Measurements from ENCODE around the gene BIN2.
"Not testable (repeated sequence)": the region's sequence is repeated elsewhere in the genome, so short reads cannot be mapped to it uniquely, and the experiment has no call there.

Gene BIN2

DNA sequence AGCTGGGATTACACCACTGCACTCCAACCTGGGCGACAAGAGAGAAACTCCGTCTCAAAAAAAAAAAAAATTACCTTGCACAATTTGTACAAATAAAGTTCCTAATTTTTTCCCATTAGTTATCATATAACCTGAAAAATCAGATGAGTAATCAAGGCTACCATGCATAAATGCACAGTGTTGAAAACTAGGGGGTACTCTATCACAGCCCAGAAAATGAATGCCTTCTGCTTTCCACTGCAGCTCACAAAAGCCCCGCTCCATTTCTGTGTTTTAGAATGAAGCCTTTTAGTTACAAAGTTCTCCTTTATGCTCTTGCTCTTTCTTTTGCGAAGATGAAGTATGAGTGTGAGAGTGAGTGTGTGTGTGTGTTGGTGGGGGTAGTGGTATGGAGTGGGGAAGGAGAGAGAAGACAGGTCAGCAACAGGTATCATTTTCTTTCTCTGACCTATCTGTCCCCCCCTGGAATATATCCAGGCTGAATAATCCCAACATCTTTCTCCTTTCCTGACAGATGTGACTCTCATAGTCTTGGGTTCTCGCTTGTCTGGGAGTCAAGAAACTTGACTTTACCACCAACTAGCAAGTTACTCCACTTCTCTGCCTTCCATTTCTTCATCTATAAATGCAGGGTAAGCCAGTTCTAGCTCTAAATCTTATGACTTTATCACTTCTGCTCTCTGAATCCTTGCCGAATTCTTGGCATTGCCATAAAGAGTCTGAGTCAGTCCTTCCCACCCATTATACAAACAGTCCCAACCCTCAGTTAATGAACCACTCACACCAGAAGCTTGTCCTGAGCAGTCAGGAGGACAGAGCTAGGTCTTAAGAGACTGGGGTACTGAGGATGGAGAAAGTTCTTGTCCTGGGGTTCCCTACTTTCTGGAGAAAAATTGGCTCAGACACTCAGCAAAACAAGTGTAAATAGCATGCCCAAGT is 16.1 kb downstream of the BIN2 start:
- DNase-seq = no peak

DNA sequence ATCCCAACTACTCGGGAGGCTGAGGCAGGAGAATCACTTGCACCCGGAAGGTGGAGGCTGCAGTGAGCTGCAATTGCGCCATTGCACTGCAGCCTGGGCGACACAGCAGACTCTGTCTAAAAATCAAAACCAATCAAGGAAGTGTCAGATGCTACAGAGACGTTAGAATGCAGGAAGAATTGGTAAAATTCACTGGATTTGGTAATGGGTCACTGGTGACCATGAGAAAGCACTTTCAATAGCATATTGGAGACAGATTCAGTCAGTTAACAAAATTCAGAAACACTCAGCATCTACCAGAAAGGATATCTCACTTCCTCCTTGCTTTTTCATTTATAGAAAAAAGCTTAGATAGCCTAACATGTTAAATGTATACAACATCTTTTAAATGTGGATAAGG is 17.5 kb downstream of the BIN2 start:
- no peak for DNase-seq

- not testable (repeated sequence) for DNase-seq
These were observed 23.2 kb downstream of the BIN2 start for GRCh38 chr12:51300768-51301167.

- DNase-seq = no peak
These were observed 28.3 kb downstream of the BIN2 start for GRCh38 chr12:51295651-51296050.

- not testable (repeated sequence) for DNase-seq
These were observed 29.9 kb downstream of the BIN2 start for GRCh38 chr12:51294097-51294496.

DNA sequence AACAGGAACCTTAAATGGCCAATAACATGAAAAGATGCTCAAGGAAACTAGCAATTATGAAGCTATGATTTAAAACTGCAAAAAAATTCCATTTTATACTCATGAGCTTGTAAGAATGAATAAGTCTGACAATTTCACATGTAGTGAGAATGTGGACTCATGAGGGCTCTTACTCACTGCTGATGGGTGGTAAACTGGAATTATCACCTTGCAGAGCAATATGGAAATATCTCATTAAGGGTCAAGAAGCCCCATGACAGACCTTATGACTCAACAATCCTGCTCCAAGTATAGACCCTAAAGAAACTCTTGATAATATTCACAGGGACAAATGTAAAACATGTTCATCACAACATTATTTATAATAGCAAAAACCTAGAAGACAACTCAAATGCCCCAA is 30.3 kb downstream of the BIN2 start:
- no peak for DNase-seq

GRCh38 chr12:51291603-51292513 is 32.1 kb downstream of the BIN2 start:
- DNase-seq = not testable (repeated sequence)

GRCh38 chr12:51285843-51286242 is 38.1 kb downstream of the BIN2 start:
- no peak for DNase-seq

- no peak for DNase-seq
These were observed 42.6 kb downstream of the BIN2 start for GRCh38 chr12:51281202-51281924.

GRCh38 chr12:51275088-51275487 is 48.9 kb downstream of the BIN2 start:
- no peak for DNase-seq

DNA sequence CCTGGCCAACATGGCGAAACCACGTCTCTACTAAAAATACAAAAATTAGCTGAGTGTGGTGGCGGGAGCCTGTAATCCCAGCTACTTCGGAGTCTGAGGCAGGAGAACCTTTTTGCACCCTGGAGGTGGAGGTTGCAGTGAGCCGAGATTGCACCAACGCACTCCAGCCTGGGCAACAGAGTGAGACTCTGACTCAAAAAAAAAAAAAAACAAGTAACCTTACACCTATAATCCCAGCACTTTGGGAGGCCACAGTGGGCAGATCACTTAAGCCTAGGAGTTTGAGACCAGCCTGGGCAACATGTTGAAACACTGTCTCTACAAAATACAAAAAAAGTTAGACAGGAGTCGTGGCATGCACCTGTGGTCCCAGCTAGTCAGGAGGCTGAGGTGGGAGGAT is 51.2 kb downstream of the BIN2 start:
- DNase-seq = not testable (repeated sequence)

DNA sequence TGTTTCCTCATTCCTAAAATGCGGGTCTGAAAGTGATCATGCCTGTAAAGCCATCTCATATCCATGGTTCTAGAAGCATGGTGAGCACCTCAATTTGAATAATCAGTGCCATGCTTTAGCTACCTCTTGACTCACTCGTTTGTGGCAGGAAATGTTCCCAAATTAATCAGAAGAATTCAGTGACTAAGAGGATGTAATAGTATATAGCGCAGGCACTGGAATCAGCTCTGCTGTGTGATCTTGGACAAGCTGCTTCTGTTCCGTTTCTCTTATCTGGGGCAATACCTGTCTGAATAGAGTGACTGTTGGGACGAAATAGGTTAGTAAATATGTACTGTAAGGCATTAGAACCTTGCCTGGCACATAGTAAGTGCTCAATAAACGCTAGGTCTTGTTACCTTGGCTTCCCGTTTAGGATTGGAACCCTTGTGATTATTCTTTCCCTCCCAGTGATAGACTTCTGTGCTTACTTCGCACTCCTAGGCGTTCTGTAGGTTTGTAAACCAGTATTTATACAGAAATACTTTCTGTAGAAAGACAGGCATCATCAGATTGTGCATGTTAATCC is 52.9 kb downstream of the BIN2 start:
- no peak for DNase-seq

- DNase-seq = peak; percentile 22 to 49
These were observed 53.7 kb downstream of the BIN2 start, which contains the start of gene SMAGP for GRCh38 chr12:51270067-51270950. Gene SMAGP (minus strand): TSS chr12:51270415. CDS start chr12:51269278, 1,137 bp downstream.

- peak; percentile 63 to 68 for DNase-seq
These were observed 54.6 kb downstream of the BIN2 start for GRCh38 chr12:51269174-51270066.

GRCh38 chr12:51265024-51265423 is 59.0 kb downstream of the BIN2 start:
- no peak for DNase-seq

DNA sequence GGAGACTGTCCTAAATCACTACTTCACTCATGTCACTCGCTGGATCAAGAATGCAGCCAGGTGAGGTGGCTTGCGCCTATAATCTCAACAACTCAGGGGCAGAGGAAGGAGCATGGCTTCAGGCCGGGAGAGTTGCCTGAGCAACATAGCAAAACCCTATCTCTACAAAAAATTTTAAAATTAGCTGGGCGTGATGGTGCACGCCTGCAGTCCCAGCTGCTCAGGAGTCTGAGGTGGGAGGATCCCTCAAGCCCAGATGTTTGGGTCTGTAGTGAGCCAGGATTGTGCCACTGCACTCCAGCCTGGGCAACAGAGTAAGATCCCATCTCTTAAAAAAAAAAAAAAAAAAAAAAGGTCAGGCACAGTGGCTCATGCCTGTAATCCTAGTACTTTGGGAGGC is 59.7 kb downstream of the BIN2 start:
- no peak for DNase-seq

DNA sequence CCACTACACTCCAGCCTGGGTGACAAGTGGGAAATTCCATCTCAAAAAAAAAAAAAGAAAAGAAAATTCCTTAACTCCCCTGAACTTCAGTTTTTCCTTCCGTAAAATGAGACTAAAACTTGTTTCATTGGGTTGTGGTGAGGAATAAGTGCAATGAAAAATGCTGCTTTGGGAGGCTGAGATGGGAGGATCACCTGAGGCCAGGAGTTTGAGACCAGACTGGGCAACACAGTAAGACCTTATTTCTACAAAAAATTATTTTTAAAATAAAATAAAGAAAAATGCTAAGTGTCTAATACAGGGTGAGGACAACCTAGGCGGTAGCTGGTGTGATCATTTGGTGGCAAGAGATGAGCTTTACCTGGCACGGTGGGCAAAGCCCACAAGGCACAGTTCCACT is 60.6 kb downstream of the BIN2 start:
- no peak for DNase-seq

DNA sequence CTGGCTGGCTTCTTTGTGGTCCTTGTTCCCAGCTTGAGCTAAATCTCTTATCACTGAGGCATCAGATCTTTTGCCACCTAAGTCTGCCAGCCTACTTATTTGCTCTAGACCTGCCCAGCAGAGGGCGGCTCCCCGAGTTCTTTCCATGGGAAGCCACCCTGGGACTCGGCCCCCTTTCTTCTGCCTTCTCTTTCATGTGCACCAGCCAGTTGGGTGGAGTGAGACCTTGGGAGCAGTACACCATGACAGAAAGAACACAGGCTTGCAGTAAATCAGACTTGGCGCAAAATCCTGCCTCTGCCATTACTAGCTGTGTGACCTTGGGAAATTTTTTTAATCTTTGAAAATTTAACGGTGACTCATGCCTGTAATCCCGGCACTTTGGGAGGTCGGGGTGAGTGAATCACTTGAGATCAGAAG is 61.2 kb downstream of the BIN2 start:
- DNase-seq = no peak

DNA sequence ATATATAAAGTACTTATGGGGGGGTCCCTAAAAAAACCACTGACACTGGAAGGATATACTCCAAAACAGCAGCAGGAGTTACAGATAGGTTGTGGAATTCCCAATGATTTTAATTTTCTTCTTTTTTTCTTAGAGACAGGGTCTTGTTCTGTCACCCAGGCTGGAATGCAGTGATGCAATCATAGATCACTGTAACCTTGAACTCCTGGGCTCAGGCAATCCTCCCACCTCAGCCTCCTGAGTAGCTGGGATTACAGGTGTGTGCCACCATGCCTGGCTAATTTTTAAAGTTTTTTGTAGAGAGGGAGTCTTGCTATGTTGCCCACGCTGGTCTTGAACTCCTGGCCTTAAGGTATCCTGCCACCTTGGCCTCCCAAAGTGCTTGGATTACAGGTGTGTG is 64.4 kb downstream of the BIN2 start:
- DNase-seq = not testable (repeated sequence)

DNA sequence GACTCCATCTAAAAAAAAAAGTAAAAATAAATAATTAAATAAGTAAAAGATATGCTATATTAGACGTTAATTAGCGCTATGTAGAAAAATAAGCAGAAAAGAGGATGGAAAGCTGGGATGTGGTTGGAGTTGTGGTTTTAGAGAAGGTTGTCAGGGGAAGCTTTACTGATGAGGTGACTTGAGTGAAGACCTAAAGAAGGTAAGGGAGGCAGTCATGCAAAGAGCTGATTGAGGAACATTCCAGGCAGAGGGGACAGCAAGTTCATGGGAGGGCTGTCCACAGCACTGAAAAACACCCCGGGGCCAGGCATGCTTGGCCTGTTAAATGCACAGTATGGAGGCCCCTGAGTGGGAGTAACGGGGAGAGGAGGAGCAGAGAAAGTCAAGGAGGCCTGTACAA is 69.4 kb downstream of the BIN2 start:
- no peak for DNase-seq
